Caco-2 (cell line): Measurements from ENCODE around the gene RPH3AL. TPM values are rescaled to one million over a fixed set of nuclear protein-coding genes. Genes with fewer than 3 reads are reported as not detected.

ENCODE experiments used
- BruUV-seq: library from RNA; stranded (reverse); fragments of 400-500 nt; replicated peaks from 2 replicates; lab custom pipeline; 2021; lab: Mats Ljungman, UMichigan
- CTCF ChIA-PET: fragments of 300-600 bp; sonication (Branson Sonifier 250); formaldehyde crosslinking; loops from one replicate; lab custom pipeline; 2022; ENCODE audit warnings: antibody characterized with exemption; lab: Charles Lee
- POLR2A ChIA-PET: fragments of 300-600 bp; sonication (Branson Sonifier 250); formaldehyde crosslinking; loops from one replicate; lab custom pipeline; 2022; ENCODE audit warnings: antibody characterized with exemption; lab: Charles Lee
- DNase-seq, 2 experiments: peaks; one replicate each; pipeline versions ENCODE4 v3.0.0 to v3.0.0-alpha.2; 2020 to 2022
- H3K27me3 ChIP-seq: replicated peaks from 2 replicates; pipeline ENCODE4 v1.6.0; 2011; ENCODE audit warnings: low read length; ENCODE audit not compliant: control insufficient read depth, insufficient read depth
- H3K36me3 ChIP-seq: 2 replicates; pipeline ENCODE4 v1.5.1; 2011; ENCODE audit warnings: low read length; ENCODE audit not compliant: control insufficient read depth, insufficient read depth
- H3K4me1 ChIP-seq: fragments of 250-450 bp; sonication (Bioruptor Pico); 2 replicates; pipeline ENCODE4 v1.5.1; 2020; ENCODE audit warnings: mild to moderate bottlenecking
- H3K4me3 ChIP-seq: 2 replicates; pipeline ENCODE4 v1.5.1; 2011; ENCODE audit warnings: low read depth, mild to moderate bottlenecking, control low read depth, low read length
- H3K9me3 ChIP-seq: fragments of 250-450 bp; sonication (Bioruptor Pico); 2 replicates; pipeline ENCODE4 v1.5.1; 2020; ENCODE audit warnings: mild to moderate bottlenecking, moderate library complexity
- H3K27ac Mint-ChIP-seq: one replicate; pipeline ENCODE4 v1.8.0; 2022; ENCODE audit warnings: mixed read lengths; ENCODE audit not compliant: unreplicated experiment
- H3K27me3 Mint-ChIP-seq: one replicate; pipeline ENCODE4 v1.8.0; 2022; ENCODE audit warnings: mixed read lengths; ENCODE audit not compliant: insufficient read depth, unreplicated experiment
- H3K36me3 Mint-ChIP-seq: one replicate; pipeline ENCODE4 v1.8.0; 2022; ENCODE audit warnings: mild to moderate bottlenecking, mixed read lengths; ENCODE audit not compliant: insufficient read depth, unreplicated experiment
- H3K4me1 Mint-ChIP-seq: one replicate; pipeline ENCODE4 v1.8.0; 2022; ENCODE audit warnings: low read depth, mixed read lengths; ENCODE audit not compliant: unreplicated experiment
- H3K4me3 Mint-ChIP-seq: one replicate; pipeline ENCODE4 v1.8.0; 2022; ENCODE audit warnings: mild to moderate bottlenecking, moderate library complexity, mixed read lengths; ENCODE audit not compliant: unreplicated experiment
- H3K9me3 Mint-ChIP-seq: one replicate; pipeline ENCODE4 v1.8.0; 2022; ENCODE audit warnings: mixed read lengths; ENCODE audit not compliant: unreplicated experiment
- CTCF ChIP-seq, 2 experiments: fragments of 200-600 bp in 1 of 2; IDR thresholded peaks; 1 replicate in 1 of 2; 2 replicates in 1 of 2; pipeline versions ENCODE4 v1.5.1 to v1.8.0; 2011 to 2022; ENCODE audit warnings: antibody characterized with exemption in 1 of 2, control low read depth in 1 of 2, inconsistent platforms in 1 of 2, low read depth in 1 of 2, low read length in 1 of 2, mild to moderate bottlenecking in 1 of 2, moderate library complexity in 1 of 2; ENCODE audit not compliant: insufficient read depth in 1 of 2, severe bottlenecking in 1 of 2, unreplicated experiment in 1 of 2
- intact Hi-C: fragments of 100-400 bp; cut with micrococcal nuclease; formaldehyde crosslinking; loops from one replicate; pipeline ENCODE4 v1.10.0; 2022; ENCODE audit not compliant: unreplicated experiment
- total RNA-seq: library from RNA; stranded (reverse); gene quantifications from 2 replicates; pipeline ENCODE4 v1.2.3, GENCODE V29; 2022

The RPH3AL gene
- total RNA-seq, 1 experiment from 2014 or later = 36.0 TPM

GRCh38 chr17:182050-182751 is 170.4 kb downstream of the RPH3AL start:
- Mint-ChIP-seq H3K27me3 (peaks cover 35% of the 10 kb centered on the region), H3K9me3 (no peaks in the 10 kb centered on the region), H3K36me3 (no peaks in the 10 kb centered on the region), H3K27ac (no peak overlapping the region), H3K4me1 (no peaks in the 10 kb centered on the region), H3K4me3 (peak overlapping the region; percentile 56)
- CTCF ChIA-PET = no interaction called here
- no peak for DNase-seq
- no peak for TF ChIP-seq CTCF (IDR thresholded peaks at IDR 0.05; ENCODE audit: insufficient read depth in 1 of 2, low read depth in 1 of 2, low read length in 1 of 2, severe bottlenecking in 1 of 2, unreplicated experiment in 1 of 2)
- POLR2A ChIA-PET = no interaction called here
- H3K9me3 ChIP-seq = no peaks in the 10 kb centered on the region
- intact Hi-C loops = no loop called here
- peaks cover 4% of the 10 kb centered on the region; the same call in 1 of the 2 replicates for H3K4me1 ChIP-seq
- H3K27me3 ChIP-seq = peaks cover 1% of the 10 kb centered on the region
- BruUV-seq = no TSS peak
- no peak overlapping the region; the same call in 1 of the 2 replicates for H3K4me3 ChIP-seq
- no peaks in the 10 kb centered on the region for H3K36me3 ChIP-seq

GRCh38 chr17:181245-182049 is 171.2 kb downstream of the RPH3AL start, which contains the start of gene DOC2B:
TSS of gene DOC2B (minus strand) at chr17:181650. CDS start at chr17:181479, 171 bp downstream.
- peaks cover 1% of the 10 kb centered on the region for H3K27me3 ChIP-seq
- peaks cover 4% of the 10 kb centered on the region; the same call in 1 of the 2 replicates for H3K4me1 ChIP-seq
- Mint-ChIP-seq H3K4me3 (peak within 1 kb of the TSS; percentile 56), H3K4me1 (no peaks in the 10 kb centered on the region), H3K27ac (no peak within 1 kb of the TSS), H3K27me3 (peaks cover 35% of the 10 kb centered on the region), H3K9me3 (no peaks in the 10 kb centered on the region), H3K36me3 (no peaks in the 10 kb centered on the region)
- H3K36me3 ChIP-seq = no peaks in the 10 kb centered on the region
- H3K9me3 ChIP-seq = no peaks in the 10 kb centered on the region
- peak in 1 of 2 experiments; percentile 52 for DNase-seq
- no TSS peak for BruUV-seq
- no peak for TF ChIP-seq CTCF (IDR thresholded peaks at IDR 0.05; ENCODE audit: insufficient read depth in 1 of 2, low read depth in 1 of 2, low read length in 1 of 2, severe bottlenecking in 1 of 2, unreplicated experiment in 1 of 2)
- H3K4me3 ChIP-seq = peak within 1 kb of the TSS; percentile 30
- ChIA-PET POLR2A (no interaction called here), CTCF (no interaction called here)
- intact Hi-C loops = no loop called here
